H1 (cell line): ENCODE measurements around the gene ZNF221. TPM values are rescaled to one million over a fixed set of nuclear protein-coding genes. Genes with fewer than 3 reads are reported as not detected.

Experiments
- CTCF ChIA-PET: fragments of 300-600 bp; sonication (Branson Sonifier 250); formaldehyde crosslinking; loops from one replicate; lab custom pipeline; 2021; ENCODE audit not compliant: partially characterized antibody; lab: Charles Lee
- POLR2A ChIA-PET: fragments of 300-600 bp; sonication (Branson Sonifier 250); formaldehyde crosslinking; loops from one replicate; lab custom pipeline; 2021; ENCODE audit warnings: inconsistent platforms; ENCODE audit not compliant: partially characterized antibody; lab: Charles Lee
- DNase-seq, 2 experiments: peaks; one replicate each; pipeline versions ENCODE4 v3.0.0 to v3.0.0-alpha.2; 2010 to 2022; ENCODE audit warnings: low spot score in 2 of 2, low read depth in 1 of 2, mixed read lengths in 1 of 2
- FAIRE-seq: peaks from 2 replicates; lab custom pipeline; 2011; peaks lifted over from hg19 to GRCh38; lab: Jason Lieb, UNC
- H2AFZ ChIP-seq: 2 replicates; pipeline ENCODE4 v1.8.1; 2012; ENCODE audit warnings: low read length, inconsistent platforms
- H2AK5ac ChIP-seq: 2 replicates; pipeline ENCODE4 v1.6.1; 2013; ENCODE audit warnings: low read depth, low read length
- H2BK120ac ChIP-seq: replicated peaks from 2 replicates; pipeline ENCODE3; 2013; ENCODE audit warnings: low read depth, low read length, inconsistent platforms
- H2BK12ac ChIP-seq: 2 replicates; pipeline ENCODE4 v1.6.1; 2013; ENCODE audit warnings: low read depth, low read length
- H2BK15ac ChIP-seq: 2 replicates; pipeline ENCODE4 v1.6.1; 2013; ENCODE audit warnings: low read length
- H2BK20ac ChIP-seq: 2 replicates; pipeline ENCODE4 v1.6.1; 2013; ENCODE audit warnings: low read length
- H2BK5ac ChIP-seq: 2 replicates; pipeline ENCODE4 v1.6.1; 2013; ENCODE audit warnings: low read depth, low read length
- H3K14ac ChIP-seq: 2 replicates; pipeline ENCODE4 v1.6.1; 2013; ENCODE audit warnings: inconsistent platforms; ENCODE audit not compliant: insufficient read length
- H3K18ac ChIP-seq: 2 replicates; pipeline ENCODE4 v1.6.1; 2013; ENCODE audit warnings: low read length; ENCODE audit errors: extremely low read depth
- H3K23ac ChIP-seq: 2 replicates; pipeline ENCODE4 v1.6.1; 2013; ENCODE audit warnings: inconsistent platforms; ENCODE audit not compliant: insufficient read length
- H3K23me2 ChIP-seq: 2 replicates; pipeline ENCODE4 v1.6.1; 2013; ENCODE audit warnings: low read depth, low read length
- H3K27ac ChIP-seq: 2 replicates; pipeline ENCODE4 v1.6.1; 2011; ENCODE audit warnings: low read depth, low read length, inconsistent platforms
- H3K27me3 ChIP-seq, 4 experiments: replicated peaks in 1 of 4; 1 replicate in 1 of 4; 2 replicates in 3 of 4; pipeline versions ENCODE4 v1.6.1 to v1.8.1; 2011 to 2013; ENCODE audit warnings: low read length in 3 of 4, mild to moderate bottlenecking in 3 of 4, inconsistent platforms in 2 of 4, mixed read lengths in 2 of 4, moderate library complexity in 1 of 4; ENCODE audit not compliant: control insufficient read depth in 3 of 4, insufficient read depth in 3 of 4; ENCODE audit errors: extremely low read depth in 1 of 4
- H3K36me3 ChIP-seq, 4 experiments: 2 replicates each; pipeline versions ENCODE4 v1.6.1 to v1.8.1; 2011 to 2013; ENCODE audit warnings: mild to moderate bottlenecking in 4 of 4, low read length in 3 of 4, moderate library complexity in 2 of 4, control low read depth in 1 of 4, inconsistent platforms in 1 of 4; ENCODE audit not compliant: insufficient read depth in 4 of 4, control insufficient read depth in 2 of 4
- H3K4ac ChIP-seq: replicated peaks from 2 replicates; pipeline ENCODE3; 2013; ENCODE audit warnings: low read length, low read depth, mixed read lengths, inconsistent platforms; ENCODE audit not compliant: insufficient read length
- H3K4me1 ChIP-seq, 4 experiments: replicated peaks in 1 of 4; 1 replicate in 1 of 4; 2 replicates in 3 of 4; pipeline versions ENCODE4 v1.6.1 to v1.8.1; 2011 to 2013; ENCODE audit warnings: low read length in 3 of 4, inconsistent platforms in 2 of 4, mixed read lengths in 1 of 4; ENCODE audit not compliant: insufficient read depth in 4 of 4, control insufficient read depth in 3 of 4
- H3K4me2 ChIP-seq, 2 experiments: 2 replicates each; pipeline versions ENCODE4 v1.6.1 to v1.8.1; 2011 to 2013; ENCODE audit warnings: low read depth in 2 of 2, low read length in 2 of 2, control low read depth in 1 of 2, inconsistent platforms in 1 of 2, mild to moderate bottlenecking in 1 of 2; ENCODE audit not compliant: insufficient read depth in 1 of 2
- H3K4me3 ChIP-seq, 4 experiments: fragments of 200-600, 300-600 bp in 1 of 4; sonication (generic), shearing (Covaris generic), sonication (Bioruptor Twin) in 1 of 4; 2 replicates each; pipeline versions ENCODE4 v1.5.1 to v1.8.1; 2011 to 2016; ENCODE audit warnings: low read length in 4 of 4, low read depth in 3 of 4, control low read depth in 2 of 4, inconsistent platforms in 2 of 4, mild to moderate bottlenecking in 2 of 4, mixed read lengths in 1 of 4, moderate library complexity in 1 of 4; ENCODE audit not compliant: insufficient read depth in 2 of 4; ENCODE audit errors: extremely low read depth in 1 of 4
- H3K56ac ChIP-seq: replicated peaks from 2 replicates; pipeline ENCODE3; 2013; ENCODE audit warnings: low read depth, mild to moderate bottlenecking, mixed read lengths, low read length, inconsistent platforms; ENCODE audit not compliant: insufficient read length
- H3K79me1 ChIP-seq: 2 replicates; pipeline ENCODE4 v1.6.1; 2013; ENCODE audit warnings: low read depth, low read length, control low read depth
- H3K79me2 ChIP-seq, 2 experiments: 2 replicates each; pipeline versions ENCODE4 v1.6.1 to v1.8.1; 2012 to 2013; ENCODE audit warnings: low read length in 2 of 2, mild to moderate bottlenecking in 2 of 2, inconsistent platforms in 1 of 2; ENCODE audit not compliant: insufficient read depth in 2 of 2, control insufficient read depth in 1 of 2
- H3K9ac ChIP-seq, 4 experiments: replicated peaks in 1 of 4; 1 replicate in 1 of 4; 2 replicates in 3 of 4; pipeline versions ENCODE4 v1.6.1 to v1.8.1; 2011 to 2013; ENCODE audit warnings: low read depth in 3 of 4, low read length in 3 of 4, control low read depth in 2 of 4, mild to moderate bottlenecking in 2 of 4, moderate library complexity in 2 of 4, inconsistent platforms in 1 of 4; ENCODE audit errors: extremely low read depth in 1 of 4
- H3K9me3 ChIP-seq, 2 experiments: 2 replicates each; pipeline versions ENCODE4 v1.6.1 to v1.8.1; 2012 to 2013; ENCODE audit warnings: mild to moderate bottlenecking in 2 of 2, moderate library complexity in 2 of 2, control low read depth in 1 of 2, inconsistent platforms in 1 of 2, low read depth in 1 of 2, low read length in 1 of 2, mixed read lengths in 1 of 2; ENCODE audit not compliant: insufficient read depth in 2 of 2
- H4K20me1 ChIP-seq, 2 experiments: replicated peaks in 1 of 2; 2 replicates each; pipeline versions ENCODE3 to v1.8.1; 2011 to 2013; ENCODE audit warnings: inconsistent platforms in 2 of 2, low read length in 2 of 2, mild to moderate bottlenecking in 1 of 2; ENCODE audit not compliant: insufficient read depth in 2 of 2, control insufficient read depth in 1 of 2
- H4K5ac ChIP-seq: 2 replicates; pipeline ENCODE4 v1.6.1; 2013; ENCODE audit warnings: low read length, low read depth, mixed read lengths, inconsistent platforms; ENCODE audit not compliant: insufficient read length
- H4K8ac ChIP-seq: 2 replicates; pipeline ENCODE4 v1.8.0; 2013; ENCODE audit warnings: mild to moderate bottlenecking, moderate library complexity, low read length, inconsistent platforms; ENCODE audit not compliant: insufficient read depth; ENCODE audit errors: extremely low read depth
- H4K91ac ChIP-seq: replicated peaks from 2 replicates; pipeline ENCODE3; 2013; ENCODE audit warnings: low read length, mixed read lengths, inconsistent platforms; ENCODE audit not compliant: insufficient read length
- CREB1 ChIP-seq: IDR thresholded peaks from 2 replicates; pipeline ENCODE4 v1.6.1; 2012; ENCODE audit warnings: inconsistent platforms
- RFX5 ChIP-seq: IDR thresholded peaks from 2 replicates; pipeline ENCODE4 v1.6.1; 2011; ENCODE audit warnings: low read depth, low read length, improper control_type of control experiment, borderline replicate concordance
- WGBS, 2 experiments: shearing (Covaris generic) in 1 of 2; methylation state at CpG; one replicate each; pipeline versions ENCODE4 v1.1.6 to v1.1.7; 2013 to 2015; ENCODE audit warnings: low lambda C conversion rate in 2 of 2, mixed read lengths in 2 of 2, inconsistent platforms in 1 of 2, low coverage in 1 of 2, missing lambda C conversion rate in 1 of 2; ENCODE audit not compliant: insufficient replicate concordance in 2 of 2, insufficient coverage in 1 of 2, insufficient read length in 1 of 2; ENCODE audit errors: extremely low coverage in 1 of 2, missing lambda C conversion rate in 1 of 2; 5-methylcytosine and 5-hydroxymethylcytosine counted together
- polyA plus RNA-seq, 7 experiments: library from polyadenylated mRNA; depleted of rRNA in 3 of 7; stranded (reverse) in 5 of 7; unstranded in 2 of 7; fragments of >200 nt in 5 of 7; fragments of 200-250 nt in 2 of 7; gene quantifications; 1 replicate in 5 of 7; 2 replicates in 1 of 7; 4 replicates in 1 of 7; pipeline versions ENCODE4 v1.2.1 to v1.2.3, GENCODE V29; 2011 to 2013; ENCODE audit warnings: missing spikeins in 2 of 7, mixed read lengths in 2 of 7
- total RNA-seq: library from RNA; stranded (reverse); fragmentation: NEBNext Ultra II Directional; extraction: Animal tissue kit (Norgen Biotek cat#: 25700); gene quantifications from 2 replicates; pipeline ENCODE4 v1.2.1, GENCODE V29; 2021

The ZNF221 gene
- total and polyA plus RNA-seq, 2 of the 8 experiments (the other 6 are each of a cell fraction or from before 2014, with no cell fraction given) = 0.50 to 8.4 TPM

- H2BK12ac ChIP-seq = no peak overlapping the region
- H2BK5ac ChIP-seq = no peak overlapping the region
- TF ChIP-seq RFX5 (no peak), CREB1 (no peak)
- H3K27me3 ChIP-seq = no peaks in the 10 kb centered on the region
- no peaks in the 10 kb centered on the region for H3K79me1 ChIP-seq
- H2BK120ac ChIP-seq = no peak overlapping the region
- peaks cover 2 to 39% (median 28%) of the 10 kb centered on the region in 4 experiments; a peak in 6 of 8 replicates for H3K36me3 ChIP-seq
- FAIRE-seq (no peak), DNase-seq (no peak)
- H3K23me2 ChIP-seq = peaks cover 5% of the 10 kb centered on the region
- 94% methylated on average over 6 of the region's 6 CpGs; no CpG with 5 or more reads in 1 of the 2 experiments for whole genome bisulfite sequencing, 2 experiments
- no peaks in the 10 kb centered on the region for H3K79me2 ChIP-seq
- CTCF ChIA-PET = no interaction called here
- H3K4me1 ChIP-seq = peaks cover 0 to 3% (median 0%) of the 10 kb centered on the region in 4 experiments; a peak in 1 of 7 replicates
- no peak overlapping the region for H3K4me2 ChIP-seq
- H3K4ac ChIP-seq = no peak overlapping the region
- no peak overlapping the region for H3K9ac ChIP-seq
- no peak overlapping the region for H2BK20ac ChIP-seq
- no peak overlapping the region for H4K91ac ChIP-seq
- no peak overlapping the region for H3K4me3 ChIP-seq
- no peak overlapping the region for H3K56ac ChIP-seq
- H2AFZ ChIP-seq = no peak overlapping the region
- H3K18ac ChIP-seq = no peak overlapping the region
- H3K9me3 ChIP-seq = peaks cover 35 to 36% of the 10 kb centered on the region in 2 experiments
- no peak overlapping the region for H4K5ac ChIP-seq
- H2BK15ac ChIP-seq = no peak overlapping the region
- no peak overlapping the region for H3K23ac ChIP-seq
- H4K20me1 ChIP-seq = no peaks in the 10 kb centered on the region
- POLR2A ChIA-PET = no interaction called here
- no peak overlapping the region for H2AK5ac ChIP-seq
- H3K14ac ChIP-seq = no peak overlapping the region
- no peak overlapping the region for H4K8ac ChIP-seq
- no peak overlapping the region for H3K27ac ChIP-seq
Observed at GRCh38 chr19:44007473-44007872, 56.4 kb downstream of the ZNF221 start.
